ENCODE data around the gene KANSL1.

- TF ChIP-seq CTCF (IDR thresholded peaks at IDR 0.05): no peak
- TF ChIP-seq MLX (CRISPR knock-in tag; IDR thresholded peaks at IDR 0.05): no peak
- no peak for TF ChIP-seq ESRRA (CRISPR knock-in tag; IDR thresholded peaks at IDR 0.05; ENCODE audit: borderline replicate concordance)
- no peak for TF ChIP-seq CREM (CRISPR knock-in tag; IDR thresholded peaks at IDR 0.05)
- no peak for TF ChIP-seq ZNF121 (CRISPR knock-in tag; IDR thresholded peaks at IDR 0.05)
- TF ChIP-seq KAT7 (CRISPR knock-in tag; IDR thresholded peaks at IDR 0.05; ENCODE audit: borderline replicate concordance): no peak
- TF ChIP-seq ATF3 (CRISPR knock-in tag; conservative IDR thresholded peaks at IDR 0.05): no peak
- TF ChIP-seq FOXK1 (CRISPR knock-in tag; IDR thresholded peaks at IDR 0.05): no peak
- no peak for TF ChIP-seq MAX (CRISPR knock-in tag; IDR thresholded peaks at IDR 0.05)
- TF ChIP-seq GABPB1 (CRISPR knock-in tag; IDR thresholded peaks at IDR 0.05): no peak
- TF ChIP-seq USF1 (CRISPR knock-in tag; IDR thresholded peaks at IDR 0.05): no peak
- TF ChIP-seq TP53 (CRISPR knock-in tag; IDR thresholded peaks at IDR 0.05): no peak
- no peak for TF ChIP-seq ATF6 (CRISPR knock-in tag; IDR thresholded peaks at IDR 0.05)
- no peak for TF ChIP-seq HMGXB4 (CRISPR knock-in tag; IDR thresholded peaks at IDR 0.05)
Observed at GRCh38 chr17:46201491-46201890, 8.3 kb upstream of the KANSL1 start.

All from WTC11 (cell line).